Activated B cell treated with CpG ODN at 0.5 μM for 24 hours (primary cell): ENCODE results near the gene DMPK. TPM values are rescaled to one million over a fixed set of nuclear protein-coding genes. Genes with fewer than 3 reads are reported as not detected.

Experiments
- ATAC-seq: fragments of 200-7000 bp; cut with Tn5 transposase; one replicate; pipeline ENCODE4 v1.10.0; 2021; ENCODE audit warnings: low read depth, mild to moderate bottlenecking, moderate library complexity
- CTCF ChIA-PET: fragments of 350-600 bp; sonication (Branson Sonifier 250); formaldehyde crosslinking; loops from one replicate; lab custom pipeline; 2021; ENCODE audit warnings: antibody characterized with exemption; lab: Charles Lee
- POLR2A ChIA-PET: fragments of 350-600 bp; sonication (Branson Sonifier 250); formaldehyde crosslinking; loops from one replicate; lab custom pipeline; 2021; ENCODE audit warnings: antibody characterized with exemption; lab: Charles Lee
- DNase-seq: peaks from one replicate; pipeline ENCODE4 v3.0.0; 2022
- H3K27ac Mint-ChIP-seq: one replicate; pipeline ENCODE4 v1.8.0; 2020; ENCODE audit warnings: mixed read lengths
- H3K27me3 Mint-ChIP-seq: one replicate; pipeline ENCODE4 v1.8.0; 2021; ENCODE audit warnings: mixed read lengths
- H3K36me3 Mint-ChIP-seq: one replicate; pipeline ENCODE4 v1.8.0; 2021; ENCODE audit warnings: low read depth, mixed read lengths
- H3K4me1 Mint-ChIP-seq: one replicate; pipeline ENCODE4 v1.8.0; 2021; ENCODE audit warnings: mixed read lengths
- H3K4me3 Mint-ChIP-seq: one replicate; pipeline ENCODE4 v1.8.0; 2020; ENCODE audit warnings: mild to moderate bottlenecking, mixed read lengths
- H3K9me3 Mint-ChIP-seq: one replicate; pipeline ENCODE4 v1.8.0; 2020; ENCODE audit warnings: mixed read lengths
- CTCF ChIP-seq: fragments of 200-600 bp; IDR thresholded peaks from one replicate; pipeline ENCODE4 v1.8.0; 2022; ENCODE audit warnings: antibody characterized with exemption, mild to moderate bottlenecking
- intact Hi-C: fragments of 100-400 bp; cut with micrococcal nuclease; formaldehyde crosslinking; loops from one replicate; pipeline ENCODE4 v1.15.1; 2024
- total RNA-seq: library from RNA; stranded (reverse); gene quantifications from 2 replicates; pipeline ENCODE4 v1.2.3, GENCODE V29; 2022

The DMPK gene
- total RNA-seq, 1 donor from 2014 or later = 39.0 TPM

DNA sequence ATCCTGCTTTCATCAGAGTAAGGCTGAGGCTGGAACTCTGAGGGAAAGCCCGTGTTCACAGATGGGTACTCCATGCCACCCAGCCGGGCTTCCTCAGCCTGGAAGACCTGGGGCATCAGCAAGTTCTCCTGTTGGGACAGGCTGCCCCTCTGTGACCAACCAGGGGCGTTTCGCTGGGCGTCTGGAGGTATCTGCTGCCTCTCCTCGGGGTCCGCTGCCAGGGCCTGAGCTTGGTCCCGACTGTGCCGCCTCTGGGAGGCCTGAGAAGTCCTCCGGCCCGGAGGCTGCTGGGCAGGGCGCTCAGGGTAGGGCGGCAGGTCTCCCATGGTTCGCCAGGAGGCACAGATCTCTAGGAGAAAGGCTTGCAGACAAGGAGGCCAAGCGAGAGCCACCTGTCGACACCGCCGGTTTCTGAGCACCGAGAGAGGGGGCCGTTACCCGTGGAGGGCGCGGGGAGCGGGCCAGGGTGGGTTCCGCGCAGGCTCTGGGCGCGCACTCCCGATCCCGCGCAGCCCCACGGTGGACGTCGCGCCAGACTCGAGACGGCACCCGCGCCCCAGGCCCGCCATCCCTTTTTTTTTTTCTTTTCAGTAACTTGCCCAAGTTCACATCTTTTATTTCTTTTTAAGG, 32.7 kb upstream of the DMPK start, which contains the start of gene RSPH6A:
Gene RSPH6A, minus strand, starts transcription at position 458 of the 630 bp plus-strand sequence. Its CDS starts 132 bp downstream, at position 326.
- H3K36me3 Mint-ChIP-seq = peaks cover 10% of the 10 kb centered on the region
- ChIA-PET CTCF (no interaction called here), POLR2A (interaction anchor here (0.5 kb wide), 1 partner anchor 87 kb away, joined by 5 read pairs; no protein-coding TSS in a partner anchor)
- no peak for TF ChIP-seq CTCF
- peaks cover 9% of the 10 kb centered on the region for H3K4me1 Mint-ChIP-seq
- no peaks in the 10 kb centered on the region for H3K27me3 Mint-ChIP-seq
- DNase-seq (no peak), ATAC-seq (no peak)
- H3K9me3 Mint-ChIP-seq = no peaks in the 10 kb centered on the region
- intact Hi-C loops = loop anchor here (5.0 kb wide), 2 partner anchors 372 to 452 kb away; no protein-coding TSS in a partner anchor
- H3K4me3 Mint-ChIP-seq = peak within 1 kb of the TSS; percentile 28
- no peak within 1 kb of the TSS for H3K27ac Mint-ChIP-seq

DNA sequence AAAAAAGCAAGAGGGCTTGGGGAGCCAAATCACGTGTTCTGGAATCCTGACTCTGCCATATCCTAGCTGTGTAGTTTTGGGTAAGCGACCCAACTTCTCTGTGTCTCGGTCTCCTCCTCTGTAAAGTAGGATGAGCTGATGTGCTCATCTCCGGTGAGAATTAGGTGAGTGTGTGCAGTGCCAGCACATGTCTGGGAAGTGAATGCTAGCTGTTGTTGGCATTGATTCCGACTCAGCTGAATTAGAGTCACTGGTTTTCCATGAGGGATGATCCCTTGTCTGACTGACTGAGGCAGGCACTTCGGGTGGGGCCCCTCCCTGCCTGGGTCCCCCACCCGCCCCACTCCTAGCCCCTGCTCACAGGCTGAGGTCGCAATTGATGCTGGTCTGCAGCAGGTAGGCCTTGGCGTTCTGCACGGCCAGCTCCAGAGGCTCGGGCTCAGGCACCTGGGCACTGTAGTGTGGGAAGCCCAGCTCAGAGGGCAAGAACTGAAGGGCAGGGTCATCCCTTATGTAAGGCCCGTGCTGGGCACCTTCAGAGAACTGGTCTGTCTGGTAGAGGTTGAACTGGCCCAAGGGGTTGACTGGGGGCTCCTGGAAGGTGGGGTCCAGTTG, 32.0 kb upstream of the DMPK start:
- Mint-ChIP-seq H3K4me3 (no peak overlapping the region), H3K27ac (no peak overlapping the region), H3K36me3 (peaks cover 3% of the 10 kb centered on the region), H3K27me3 (no peaks in the 10 kb centered on the region), H3K9me3 (no peaks in the 10 kb centered on the region), H3K4me1 (peaks cover 14% of the 10 kb centered on the region)
- CTCF ChIA-PET = interaction anchor here (0.9 to 1.3 kb wide), 2 partner anchors 10 to 15 kb away, joined by 3 read pairs; no protein-coding TSS in a partner anchor
- DNase-seq (no peak), ATAC-seq (no peak)
- TF ChIP-seq CTCF = no peak
- intact Hi-C loops = no loop called here
- POLR2A ChIA-PET = interaction anchor here (0.5 kb wide), 2 partner anchors 32 to 87 kb away, joined by 5 to 7 read pairs; partner anchors contain the start of gene DMPK

DNA sequence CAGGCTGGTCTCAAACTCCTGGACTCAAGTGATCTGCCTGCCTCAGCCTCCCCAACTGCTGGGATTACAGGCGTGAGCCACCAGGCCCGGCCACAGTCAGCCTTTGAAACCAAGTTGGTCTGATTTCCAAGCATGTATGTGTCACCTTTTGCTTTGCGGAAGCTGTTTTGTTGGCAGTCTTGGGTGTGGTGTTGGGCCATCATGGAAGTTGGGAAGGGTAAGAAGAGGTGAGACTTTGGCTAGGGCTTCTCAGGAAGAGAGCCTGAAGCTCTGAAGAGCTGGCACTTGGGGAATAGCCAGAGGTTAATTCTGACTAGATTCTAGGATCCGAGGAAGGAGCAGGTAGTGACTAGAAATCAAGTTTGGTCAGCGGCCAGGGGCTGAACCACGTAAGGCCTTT, 30.0 kb upstream of the DMPK start:
- intact Hi-C loops = no loop called here
- no peaks in the 10 kb centered on the region for H3K9me3 Mint-ChIP-seq

GRCh38 chr19:45809643-45810159, 27.4 kb upstream of the DMPK start:
- no peak for TF ChIP-seq CTCF
- no peak for DNase-seq
- Mint-ChIP-seq H3K36me3 (no peaks in the 10 kb centered on the region), H3K4me1 (peaks cover 6% of the 10 kb centered on the region), H3K27ac (no peak overlapping the region), H3K4me3 (no peak overlapping the region), H3K27me3 (no peaks in the 10 kb centered on the region), H3K9me3 (no peaks in the 10 kb centered on the region)
- no peak for ATAC-seq
- intact Hi-C loops = no loop called here
- CTCF ChIA-PET = no interaction called here
- POLR2A ChIA-PET = no interaction called here

More for the DNA sequence above, 30.0 kb upstream of the DMPK start:
- TF ChIP-seq CTCF = no peak
- no peak for ATAC-seq
- Mint-ChIP-seq H3K27me3 (no peaks in the 10 kb centered on the region), H3K4me1 (peaks cover 11% of the 10 kb centered on the region), H3K27ac (no peak overlapping the region), H3K36me3 (no peaks in the 10 kb centered on the region), H3K4me3 (no peak overlapping the region)
- DNase-seq = no peak
- ChIA-PET POLR2A (no interaction called here), CTCF (no interaction called here)

- H3K36me3 Mint-ChIP-seq = no peaks in the 10 kb centered on the region
- no peak overlapping the region for H3K4me3 Mint-ChIP-seq
- ChIA-PET CTCF (interaction anchor here (1.6 kb wide), 1 partner anchor 35 kb away, joined by 6 read pairs; no protein-coding TSS in a partner anchor), POLR2A (no interaction called here)
- DNase-seq (no peak), ATAC-seq (no peak)
- no peak for TF ChIP-seq CTCF
- no peak overlapping the region for H3K27ac Mint-ChIP-seq
- H3K9me3 Mint-ChIP-seq = no peaks in the 10 kb centered on the region
- peaks cover 6% of the 10 kb centered on the region for H3K4me1 Mint-ChIP-seq
- intact Hi-C loops = no loop called here
- H3K27me3 Mint-ChIP-seq = no peaks in the 10 kb centered on the region
Observed at GRCh38 chr19:45805719-45806118, 23.4 kb upstream of the DMPK start.
